Measurements from ENCODE around the gene OR6B3. TPM values are rescaled to one million over a fixed set of nuclear protein-coding genes. Genes with fewer than 3 reads are reported as not detected.

OR6B3 gene
- total and polyA plus RNA-seq, 7 donors: not detected

- H3K9me3 ChIP-seq: peaks cover 4% of the 10 kb centered on the region
- peak; percentile 70 for TF ChIP-seq CTCF (IDR thresholded peaks at IDR 0.05)
- intact Hi-C loops (cut with DNase I): no loop called here
- WGBS, 3 donors: 57 to 62% (median 61%) methylated on average over 9 of the region's 9 CpGs
- H3K27me3 ChIP-seq (ENCODE audit: insufficient read depth in 3 of 3, low read length in 2 of 3): no peaks in the 10 kb centered on the region
- H3K36me3 ChIP-seq (ENCODE audit: insufficient read depth in 1 of 2, low read depth in 1 of 2): peaks cover 0 to 48% of the 10 kb centered on the region in 2 donors
- peak; percentile 61 to 80 for DNase-seq
- peaks cover 20% of the 10 kb centered on the region for H3K4me1 ChIP-seq
- H3K27ac ChIP-seq: no peak overlapping the region
- no peak overlapping the region for H3K4me3 ChIP-seq
- ATAC-seq: peak in 2 of 4 donors; percentile 34 to 38
Measured at GRCh38 chr2:240021488-240022104, 31.7 kb downstream of the OR6B3 start.

GRCh38 chr2:240018071-240018750 lies 35.1 kb downstream of the OR6B3 start:
- 93 to 94% (median 94%) methylated on average over 11 of the region's 11 CpGs for WGBS, 3 donors
- intact Hi-C loops (cut with DNase I): no loop called here

GRCh38 chr2:240014327-240014726 lies 39.0 kb downstream of the OR6B3 start:
- TF ChIP-seq CTCF (IDR thresholded peaks at IDR 0.05): no peak
- Histone ChIP-seq H3K9me3 (no peaks in the 10 kb centered on the region), H3K27me3 (ENCODE audit: insufficient read depth in 3 of 3, low read length in 2 of 3) (no peaks in the 10 kb centered on the region), H3K4me3 (no peak overlapping the region), H3K4me1 (no peaks in the 10 kb centered on the region), H3K27ac (no peak overlapping the region), H3K36me3 (ENCODE audit: insufficient read depth in 1 of 2, low read depth in 1 of 2) (peaks cover 11 to 99% of the 10 kb centered on the region in 2 donors)
- intact Hi-C loops (cut with DNase I): no loop called here
- no peak for DNase-seq
- no peak for ATAC-seq
- WGBS, 3 donors: 94 to 95% (median 94%) methylated on average over 9 of the region's 9 CpGs

More at GRCh38 chr2:240018071-240018750, 35.1 kb downstream of the OR6B3 start:
- Histone ChIP-seq H3K4me1 (peaks cover 9% of the 10 kb centered on the region), H3K9me3 (no peaks in the 10 kb centered on the region), H3K36me3 (ENCODE audit: insufficient read depth in 1 of 2, low read depth in 1 of 2) (peaks cover 0 to 82% of the 10 kb centered on the region in 2 donors), H3K27ac (no peak overlapping the region), H3K4me3 (no peak overlapping the region), H3K27me3 (ENCODE audit: insufficient read depth in 3 of 3, low read length in 2 of 3) (no peaks in the 10 kb centered on the region)
- ATAC-seq (no peak), DNase-seq (no peak)
- TF ChIP-seq CTCF (IDR thresholded peaks at IDR 0.05): no peak

GRCh38 chr2:240013343-240013742 lies 40.0 kb downstream of the OR6B3 start:
- no peak for TF ChIP-seq CTCF (IDR thresholded peaks at IDR 0.05)
- intact Hi-C loops (cut with DNase I): no loop called here
- H3K27ac ChIP-seq: no peak overlapping the region
- no peaks in the 10 kb centered on the region for H3K9me3 ChIP-seq
- no peak overlapping the region for H3K4me3 ChIP-seq
- 92 to 99% (median 98%) methylated on average over 1 of the region's 1 CpG for WGBS, 3 donors
- no peaks in the 10 kb centered on the region for H3K27me3 ChIP-seq (ENCODE audit: insufficient read depth in 3 of 3, low read length in 2 of 3)
- H3K36me3 ChIP-seq (ENCODE audit: insufficient read depth in 1 of 2, low read depth in 1 of 2): peaks cover 13 to 99% of the 10 kb centered on the region in 2 donors
- DNase-seq: no peak
- no peak for ATAC-seq
- H3K4me1 ChIP-seq: no peaks in the 10 kb centered on the region

Measured in psoas muscle (tissue), 8 donors.